ENCODE results near the gene SORBS2. TPM values are rescaled to one million over a fixed set of nuclear protein-coding genes. Genes with fewer than 3 reads are reported as not detected.

SORBS2 gene
- total and polyA plus RNA-seq, 2 of the 4 experiments (the other 2 are of a cell fraction), result 0.18 TPM; not detected in 1

- Histone ChIP-seq H3K9me1 (ENCODE audit: insufficient read depth, low read length) (no peaks in the 10 kb centered on the region), H3K56ac (ENCODE audit: extremely low read depth, insufficient read depth, low read length) (no peak overlapping the region), H4K5ac (ENCODE audit: low read depth, low read length) (no peak overlapping the region), H3K27ac (ENCODE audit: insufficient read depth, low read length) (no peak overlapping the region), H2BK5ac (ENCODE audit: low read depth, low read length, poor library complexity, severe bottlenecking) (no peak overlapping the region), H3K4me2 (ENCODE audit: low read depth, low read length) (no peak overlapping the region), H2BK120ac (ENCODE audit: low read depth, low read length) (no peak overlapping the region), H4K20me1 (ENCODE audit: insufficient read depth, low read length) (no peaks in the 10 kb centered on the region), H4K91ac (ENCODE audit: insufficient read depth, low read depth, low read length) (no peak overlapping the region), H3K14ac (replicated peaks; ENCODE audit: low read depth, low read length) (no peak overlapping the region), H2AK5ac (ENCODE audit: low read depth, low read length) (no peak overlapping the region), H3K4me1 (ENCODE audit: control insufficient read depth, insufficient read depth, low read length) (no peaks in the 10 kb centered on the region), H2BK20ac (ENCODE audit: low read depth, low read length) (no peak overlapping the region), H2AFZ (replicated peaks; ENCODE audit: low read length, poor library complexity) (no peak overlapping the region), H2BK15ac (ENCODE audit: low read depth, low read length) (no peak overlapping the region), H3K9ac (ENCODE audit: low read depth, low read length) (no peak overlapping the region), H3K4ac (ENCODE audit: low read depth, low read length) (no peak overlapping the region), H4K8ac (ENCODE audit: low read depth in 2 of 2, low read length in 2 of 2) (no peak overlapping the region), H3K27me3 (ENCODE audit: control insufficient read depth, insufficient read depth, low read length) (peaks cover 16% of the 10 kb centered on the region), H3K36me3 (ENCODE audit: control insufficient read depth, insufficient read depth, low read length) (no peaks in the 10 kb centered on the region), H3K79me1 (ENCODE audit: low read depth in 1 of 2, low read length in 2 of 2) (no peaks in the 10 kb centered on the region), H2AK9ac (replicated peaks; ENCODE audit: low read depth, low read length, poor library complexity) (no peak overlapping the region), H3K18ac (ENCODE audit: low read depth, low read length) (no peak overlapping the region), H3K4me3 (ENCODE audit: insufficient read depth, low read depth, low read length) (no peak overlapping the region), H3K9me3 (ENCODE audit: control insufficient read depth, insufficient read depth, low read length) (no peaks in the 10 kb centered on the region), H3K23ac (ENCODE audit: low read depth, low read length) (no peak overlapping the region)
- ChIA-PET CTCF (no interaction called here), POLR2A (ENCODE audit: unreplicated experiment) (no interaction called here)
- ATAC-seq (ENCODE audit: low read depth) (no peak), DNase-seq (no peak)
- TF ChIP-seq MAFK (IDR thresholded peaks at IDR 0.05; ENCODE audit: low read depth, low read length) (no peak), CEBPB (IDR thresholded peaks at IDR 0.05; ENCODE audit: low read depth, low read length) (no peak), RFX5 (IDR thresholded peaks at IDR 0.05; ENCODE audit: low read depth, low read length) (no peak), BHLHE40 (IDR thresholded peaks at IDR 0.05; ENCODE audit: low read depth, low read length) (no peak), POLR2A (IDR thresholded peaks at IDR 0.05; ENCODE audit: low read depth, low read length) (no peak), NFE2L2 (IDR thresholded peaks at IDR 0.05; ENCODE audit: low read depth, low read length) (no peak), SMC3 (IDR thresholded peaks at IDR 0.05; ENCODE audit: low read depth, low read length) (no peak), USF2 (IDR thresholded peaks at IDR 0.05; ENCODE audit: low read depth, low read length) (no peak), RAD21 (IDR thresholded peaks at IDR 0.05; ENCODE audit: low read length) (no peak)
- no TSS peak for BruUV-seq (replicated peaks)
- intact Hi-C loops (cut with micrococcal nuclease), result no loop called here
- dilution Hi-C loops (cut with HindIII; ENCODE audit: low sequenced_read_pairs, unreplicated experiment), result no loop called here
- in situ Hi-C loops (cut with MboI; ENCODE audit: low sequenced_read_pairs), result no loop called here
- WGBS, 2 experiments (ENCODE audit: extremely low coverage in 2 of 2, insufficient read length in 1 of 2), result no CpG with 5 or more reads among the region's 4 CpGs
These were observed 6.0 kb downstream of the SORBS2 start for GRCh38 chr4:185805979-185806378.

All from IMR-90 (cell line).